ENCODE data around the gene CD163.
"Not testable (repeated sequence)": the region's sequence is repeated elsewhere in the genome, so short reads cannot be mapped to it uniquely, and the experiment has no call there.

Gene CD163

GRCh38 chr12:7503686-7504415, at the start of gene CD163:
TSS of gene CD163 (minus strand) at chr12:7503777. CDS start at chr12:7503690, 87 bp downstream.
- no peak within 1 kb of the TSS for H3K27ac Mint-ChIP-seq
- no peak for DNase-seq (ENCODE audit: low spot score)
- no peak within 1 kb of the TSS for H3K4me3 Mint-ChIP-seq
- no peaks in the 10 kb centered on the region for H3K9me3 Mint-ChIP-seq
- H3K27me3 Mint-ChIP-seq (ENCODE audit: low read depth) = peaks cover 12% of the 10 kb centered on the region
- no peaks in the 10 kb centered on the region for H3K36me3 Mint-ChIP-seq (ENCODE audit: low read depth)
- peaks cover 1% of the 10 kb centered on the region for H3K4me1 Mint-ChIP-seq (ENCODE audit: low read depth)

GRCh38 chr12:7542813-7543212, 39.2 kb upstream of the CD163 start:
- H3K4me1 Mint-ChIP-seq (ENCODE audit: low read depth) = no peaks in the 10 kb centered on the region
- H3K36me3 Mint-ChIP-seq (ENCODE audit: low read depth) = no peaks in the 10 kb centered on the region
- H3K9me3 Mint-ChIP-seq = no peaks in the 10 kb centered on the region
- no peak overlapping the region for H3K4me3 Mint-ChIP-seq
- no peak overlapping the region for H3K27ac Mint-ChIP-seq
- H3K27me3 Mint-ChIP-seq (ENCODE audit: low read depth) = peaks cover 2% of the 10 kb centered on the region
- no peak for DNase-seq (ENCODE audit: low spot score)

DNA sequence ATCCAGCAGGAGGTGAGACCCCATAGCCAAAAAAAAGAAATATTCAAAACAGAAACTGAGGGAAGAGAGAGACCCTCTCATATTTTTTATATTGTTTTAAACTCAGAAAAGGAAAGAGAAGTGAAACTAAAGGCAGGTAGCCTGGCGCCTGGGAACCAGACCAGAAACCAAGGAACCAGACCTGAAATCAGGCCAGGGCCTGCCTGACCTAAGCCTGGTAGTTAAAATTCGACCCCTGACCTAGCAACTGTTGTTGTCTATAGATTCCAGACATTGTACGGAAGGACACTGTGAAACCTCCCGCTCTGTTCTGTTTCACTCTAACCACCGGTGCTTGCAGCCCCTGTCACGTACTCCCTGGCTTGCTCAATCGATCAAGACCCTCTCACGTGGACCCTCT, 38.5 kb upstream of the CD163 start:
- H3K27ac Mint-ChIP-seq = no peak overlapping the region
- no peaks in the 10 kb centered on the region for H3K9me3 Mint-ChIP-seq
- no peak for DNase-seq (ENCODE audit: low spot score)
- peaks cover 2% of the 10 kb centered on the region for H3K27me3 Mint-ChIP-seq (ENCODE audit: low read depth)
- H3K4me1 Mint-ChIP-seq (ENCODE audit: low read depth) = no peaks in the 10 kb centered on the region
- no peak overlapping the region for H3K4me3 Mint-ChIP-seq
- no peaks in the 10 kb centered on the region for H3K36me3 Mint-ChIP-seq (ENCODE audit: low read depth)

- DNase-seq (ENCODE audit: low spot score) = no peak
- no peak overlapping the region for H3K27ac Mint-ChIP-seq
- no peaks in the 10 kb centered on the region for H3K36me3 Mint-ChIP-seq (ENCODE audit: low read depth)
- no peaks in the 10 kb centered on the region for H3K4me1 Mint-ChIP-seq (ENCODE audit: low read depth)
- H3K27me3 Mint-ChIP-seq (ENCODE audit: low read depth) = no peaks in the 10 kb centered on the region
- H3K9me3 Mint-ChIP-seq = no peaks in the 10 kb centered on the region
- no peak overlapping the region for H3K4me3 Mint-ChIP-seq
These were observed 10.8 kb upstream of the CD163 start for GRCh38 chr12:7514416-7514815.

- Mint-ChIP-seq H3K36me3 (ENCODE audit: low read depth) (no peaks in the 10 kb centered on the region), H3K4me1 (ENCODE audit: low read depth) (no peaks in the 10 kb centered on the region), H3K27me3 (ENCODE audit: low read depth) (no peaks in the 10 kb centered on the region), H3K27ac (no peak overlapping the region), H3K4me3 (no peak overlapping the region), H3K9me3 (no peaks in the 10 kb centered on the region)
- no peak for DNase-seq (ENCODE audit: low spot score)
These were observed 9.0 kb upstream of the CD163 start for GRCh38 chr12:7512553-7512952.

DNA sequence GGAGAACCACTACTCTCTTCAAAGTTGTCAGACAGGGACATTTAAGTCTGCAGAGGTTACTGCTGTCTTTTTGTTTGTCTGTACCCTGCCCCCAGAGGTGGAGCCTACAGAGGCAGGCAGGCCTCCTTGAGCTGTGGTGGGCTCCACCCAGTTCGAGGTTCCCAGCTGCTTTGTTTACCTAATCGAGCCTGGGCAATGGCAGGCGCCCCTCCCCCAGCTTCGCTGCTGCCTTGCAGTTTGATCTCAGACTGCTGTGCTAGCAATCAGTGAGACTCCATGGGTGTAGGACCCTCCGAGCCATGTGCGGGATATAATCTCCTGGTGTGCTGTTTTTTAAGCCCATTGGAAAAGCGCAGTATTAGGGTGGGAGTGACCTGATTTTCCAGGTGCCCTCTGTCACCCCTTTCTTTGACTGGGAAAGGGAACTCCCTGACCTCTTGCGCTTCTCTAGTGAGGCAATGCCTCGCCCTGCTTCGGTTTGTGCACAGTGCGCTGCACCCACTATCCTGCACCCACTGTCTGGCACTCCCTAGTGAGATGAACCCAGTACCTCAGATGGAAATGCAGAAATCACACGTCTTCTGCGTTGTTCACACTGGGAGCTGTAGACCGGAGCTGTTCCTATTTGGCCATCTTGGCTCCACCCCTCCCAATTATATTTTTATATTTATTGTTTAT, 6.4 kb upstream of the CD163 start:
- not testable (repeated sequence) for H3K36me3 Mint-ChIP-seq (ENCODE audit: low read depth); DNase-seq (ENCODE audit: low spot score); H3K4me3 Mint-ChIP-seq; H3K4me1 Mint-ChIP-seq (ENCODE audit: low read depth); H3K27ac Mint-ChIP-seq; H3K9me3 Mint-ChIP-seq; H3K27me3 Mint-ChIP-seq (ENCODE audit: low read depth)

- H3K27ac Mint-ChIP-seq = no peak overlapping the region
- no peak overlapping the region for H3K4me3 Mint-ChIP-seq
- no peak for DNase-seq (ENCODE audit: low spot score)
- no peaks in the 10 kb centered on the region for H3K36me3 Mint-ChIP-seq (ENCODE audit: low read depth)
- no peaks in the 10 kb centered on the region for H3K9me3 Mint-ChIP-seq
- peaks cover 12% of the 10 kb centered on the region for H3K27me3 Mint-ChIP-seq (ENCODE audit: low read depth)
- peaks cover 3% of the 10 kb centered on the region for H3K4me1 Mint-ChIP-seq (ENCODE audit: low read depth)
These were observed 965 bp downstream of the CD163 start for GRCh38 chr12:7502612-7503011.

GRCh38 chr12:7501031-7501588, 2.5 kb downstream of the CD163 start:
- no peak for DNase-seq (ENCODE audit: low spot score)
- H3K27me3 Mint-ChIP-seq (ENCODE audit: low read depth) = peaks cover 12% of the 10 kb centered on the region
- H3K4me1 Mint-ChIP-seq (ENCODE audit: low read depth) = peaks cover 3% of the 10 kb centered on the region
- H3K27ac Mint-ChIP-seq = no peak overlapping the region
- H3K9me3 Mint-ChIP-seq = no peaks in the 10 kb centered on the region
- no peak overlapping the region for H3K4me3 Mint-ChIP-seq
- no peaks in the 10 kb centered on the region for H3K36me3 Mint-ChIP-seq (ENCODE audit: low read depth)

GRCh38 chr12:7499636-7500035, 3.9 kb downstream of the CD163 start:
- no peaks in the 10 kb centered on the region for H3K9me3 Mint-ChIP-seq
- no peak overlapping the region for H3K27ac Mint-ChIP-seq
- peaks cover 12% of the 10 kb centered on the region for H3K27me3 Mint-ChIP-seq (ENCODE audit: low read depth)
- DNase-seq (ENCODE audit: low spot score) = no peak
- no peak overlapping the region for H3K4me3 Mint-ChIP-seq
- peaks cover 3% of the 10 kb centered on the region for H3K4me1 Mint-ChIP-seq (ENCODE audit: low read depth)
- no peaks in the 10 kb centered on the region for H3K36me3 Mint-ChIP-seq (ENCODE audit: low read depth)

DNA sequence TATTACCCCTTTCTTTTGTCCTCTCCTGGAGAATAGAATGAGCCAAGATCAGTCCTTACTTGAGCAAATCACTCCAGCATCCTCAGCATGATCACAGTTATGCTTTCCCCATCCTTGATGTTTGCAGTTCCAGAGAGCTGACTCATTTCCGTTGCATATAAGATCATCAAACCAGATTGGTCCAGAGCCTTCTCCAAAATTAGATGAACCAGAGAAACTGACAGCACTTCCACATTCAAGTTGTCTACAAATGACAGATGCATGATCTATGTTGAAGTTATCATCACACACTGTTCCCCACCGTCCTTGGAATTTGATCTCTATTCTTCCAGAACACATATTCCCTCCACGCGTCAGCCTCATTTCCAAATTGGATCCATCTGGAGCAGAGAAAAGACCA, 4.8 kb downstream of the CD163 start:
- no peak for DNase-seq (ENCODE audit: low spot score)
- H3K27ac Mint-ChIP-seq = no peak overlapping the region
- no peaks in the 10 kb centered on the region for H3K36me3 Mint-ChIP-seq (ENCODE audit: low read depth)
- H3K4me1 Mint-ChIP-seq (ENCODE audit: low read depth) = peaks cover 3% of the 10 kb centered on the region
- peaks cover 12% of the 10 kb centered on the region for H3K27me3 Mint-ChIP-seq (ENCODE audit: low read depth)
- H3K4me3 Mint-ChIP-seq = no peak overlapping the region
- no peaks in the 10 kb centered on the region for H3K9me3 Mint-ChIP-seq

- Mint-ChIP-seq H3K4me1 (ENCODE audit: low read depth) (peaks cover 3% of the 10 kb centered on the region), H3K4me3 (no peak overlapping the region), H3K27ac (no peak overlapping the region), H3K36me3 (ENCODE audit: low read depth) (no peaks in the 10 kb centered on the region), H3K27me3 (ENCODE audit: low read depth) (peaks cover 9% of the 10 kb centered on the region), H3K9me3 (no peaks in the 10 kb centered on the region)
- DNase-seq (ENCODE audit: low spot score) = no peak
These were observed 5.9 kb downstream of the CD163 start for GRCh38 chr12:7497661-7498060.

DNA sequence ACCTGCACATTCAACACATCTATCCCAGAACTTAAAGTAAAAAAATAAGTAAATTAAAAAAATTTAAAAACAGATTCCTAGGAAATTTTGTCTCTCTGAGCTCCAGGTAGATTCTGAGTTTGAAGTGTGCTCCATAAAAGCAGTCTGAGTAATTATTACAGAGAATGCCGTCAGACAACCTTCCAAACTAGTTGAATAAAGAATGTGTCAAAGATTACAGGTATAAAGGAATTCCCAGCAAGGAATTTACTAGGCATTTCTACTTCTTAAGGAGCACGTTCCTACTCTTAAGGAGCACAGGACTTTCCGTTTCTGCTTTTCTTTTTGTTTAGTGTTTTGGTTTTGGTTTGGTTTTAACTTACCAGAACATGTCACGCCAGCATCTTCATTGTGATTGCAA, 7.1 kb downstream of the CD163 start:
- no peak overlapping the region for H3K4me3 Mint-ChIP-seq
- H3K4me1 Mint-ChIP-seq (ENCODE audit: low read depth) = peaks cover 3% of the 10 kb centered on the region
- H3K27ac Mint-ChIP-seq = no peak overlapping the region
- no peaks in the 10 kb centered on the region for H3K9me3 Mint-ChIP-seq
- no peaks in the 10 kb centered on the region for H3K36me3 Mint-ChIP-seq (ENCODE audit: low read depth)
- DNase-seq (ENCODE audit: low spot score) = no peak
- H3K27me3 Mint-ChIP-seq (ENCODE audit: low read depth) = peaks cover 14% of the 10 kb centered on the region

GRCh38 chr12:7495136-7495535, 8.4 kb downstream of the CD163 start:
- DNase-seq (ENCODE audit: low spot score) = no peak
- Mint-ChIP-seq H3K4me3 (no peak overlapping the region), H3K27me3 (ENCODE audit: low read depth) (peaks cover 12% of the 10 kb centered on the region), H3K27ac (no peak overlapping the region), H3K36me3 (ENCODE audit: low read depth) (no peaks in the 10 kb centered on the region), H3K4me1 (ENCODE audit: low read depth) (peaks cover 3% of the 10 kb centered on the region), H3K9me3 (no peaks in the 10 kb centered on the region)

DNA sequence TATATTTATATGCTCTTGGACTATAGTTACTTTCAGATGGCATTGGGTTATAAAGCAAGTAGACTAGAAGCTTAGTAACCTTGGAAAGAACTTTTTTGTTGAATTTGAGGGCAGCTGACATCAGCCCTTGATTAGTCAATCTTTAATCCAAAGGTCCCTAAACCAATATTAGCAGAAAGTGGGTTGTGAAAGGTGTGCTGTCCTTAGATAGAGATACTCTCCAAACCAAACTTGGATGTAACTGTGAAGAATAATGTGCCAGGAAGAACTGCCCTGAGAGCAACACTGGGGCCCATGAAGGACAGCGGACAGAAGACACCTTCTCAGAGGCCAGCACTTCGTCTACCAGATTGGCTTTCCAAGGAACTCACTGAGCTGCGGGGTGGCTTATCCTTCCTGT, 10.6 kb downstream of the CD163 start:
- no peaks in the 10 kb centered on the region for H3K36me3 Mint-ChIP-seq (ENCODE audit: low read depth)
- no peaks in the 10 kb centered on the region for H3K4me1 Mint-ChIP-seq (ENCODE audit: low read depth)
- peaks cover 12% of the 10 kb centered on the region for H3K27me3 Mint-ChIP-seq (ENCODE audit: low read depth)

More for the DNA sequence above, 10.6 kb downstream of the CD163 start:
- Mint-ChIP-seq H3K9me3 (no peaks in the 10 kb centered on the region), H3K27ac (no peak overlapping the region), H3K4me3 (no peak overlapping the region)
- DNase-seq (ENCODE audit: low spot score) = no peak
